Sigmoid colon (tissue), 3 donors: Measurements from ENCODE around the gene ITPKA.

Experiments
- POLR2A ChIP-seq, 2 donors: fragments of 450-650 bp; IDR thresholded peaks; one replicate each; pipeline ENCODE4 v1.6.1; 2016; ENCODE audit warnings: antibody characterized with exemption in 2 of 2, mild to moderate bottlenecking in 2 of 2, moderate library complexity in 2 of 2
- TF ChIP-seq, protein P1 (sequence below), 4 experiments: fragments of 450-650 bp in 3 of 4; fragments of 200-600 bp in 1 of 4; IDR thresholded peaks; one replicate each; pipeline ENCODE4 v1.5.1; 2016 to 2019; ENCODE audit warnings: antibody characterized with exemption in 4 of 4, mild to moderate bottlenecking in 3 of 4, moderate library complexity in 2 of 4

DNA sequence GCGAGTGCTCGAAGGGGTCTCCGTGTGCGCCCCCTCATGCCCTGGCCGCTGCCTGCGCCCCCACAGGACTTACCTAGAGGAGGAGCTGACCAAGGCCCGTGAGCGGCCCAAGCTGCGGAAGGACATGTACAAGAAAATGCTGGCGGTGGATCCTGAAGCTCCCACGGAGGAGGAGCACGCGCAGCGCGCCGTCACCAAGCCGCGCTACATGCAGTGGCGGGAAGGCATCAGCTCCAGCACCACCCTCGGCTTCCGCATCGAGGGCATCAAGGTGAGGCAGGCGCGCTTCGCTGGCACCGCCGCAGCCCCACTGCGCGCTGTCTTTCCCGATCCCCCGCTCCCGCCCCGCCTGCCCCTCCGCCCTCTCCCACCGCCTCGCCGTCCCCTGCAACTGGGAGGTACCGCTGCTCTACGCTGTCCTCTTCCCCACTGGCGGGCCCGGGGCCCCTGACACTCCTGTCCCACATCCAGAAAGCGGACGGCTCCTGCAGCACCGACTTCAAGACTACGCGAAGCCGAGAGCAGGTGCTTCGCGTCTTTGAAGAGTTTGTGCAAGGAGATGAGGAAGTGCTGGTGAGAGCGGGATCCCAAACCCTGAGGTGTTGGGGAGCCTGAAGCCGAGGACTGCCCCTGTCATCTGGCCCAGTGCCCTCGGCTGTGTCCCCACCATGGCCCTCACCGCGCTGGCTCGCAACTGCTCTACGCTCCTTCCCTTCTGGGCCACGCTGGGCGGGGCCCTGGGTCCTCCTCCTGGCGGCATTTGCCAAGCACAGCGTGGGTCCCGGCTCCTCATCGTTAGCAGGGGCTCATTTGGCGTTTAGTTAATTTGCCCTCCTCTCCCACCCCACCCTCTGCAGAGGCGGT, 8.5 kb downstream of the ITPKA start:
- TF ChIP-seq POLR2A (IDR thresholded peaks at IDR 0.05): no peak
- TF ChIP-seq, protein P1, sequence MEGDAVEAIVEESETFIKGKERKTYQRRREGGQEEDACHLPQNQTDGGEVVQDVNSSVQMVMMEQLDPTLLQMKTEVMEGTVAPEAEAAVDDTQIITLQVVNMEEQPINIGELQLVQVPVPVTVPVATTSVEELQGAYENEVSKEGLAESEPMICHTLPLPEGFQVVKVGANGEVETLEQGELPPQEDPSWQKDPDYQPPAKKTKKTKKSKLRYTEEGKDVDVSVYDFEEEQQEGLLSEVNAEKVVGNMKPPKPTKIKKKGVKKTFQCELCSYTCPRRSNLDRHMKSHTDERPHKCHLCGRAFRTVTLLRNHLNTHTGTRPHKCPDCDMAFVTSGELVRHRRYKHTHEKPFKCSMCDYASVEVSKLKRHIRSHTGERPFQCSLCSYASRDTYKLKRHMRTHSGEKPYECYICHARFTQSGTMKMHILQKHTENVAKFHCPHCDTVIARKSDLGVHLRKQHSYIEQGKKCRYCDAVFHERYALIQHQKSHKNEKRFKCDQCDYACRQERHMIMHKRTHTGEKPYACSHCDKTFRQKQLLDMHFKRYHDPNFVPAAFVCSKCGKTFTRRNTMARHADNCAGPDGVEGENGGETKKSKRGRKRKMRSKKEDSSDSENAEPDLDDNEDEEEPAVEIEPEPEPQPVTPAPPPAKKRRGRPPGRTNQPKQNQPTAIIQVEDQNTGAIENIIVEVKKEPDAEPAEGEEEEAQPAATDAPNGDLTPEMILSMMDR (IDR thresholded peaks at IDR 0.05): no peak
